HEK293 (cell line): ENCODE results near the gene UGT1A9.

ENCODE experiments used
- CTCF ChIA-PET: fragments of 350-600 bp; formaldehyde crosslinking; extraction: SDS; loops from one replicate; lab custom pipeline; 2021; ENCODE audit warnings: antibody characterized with exemption; lab: Yijun Ruan, JAX
- POLR2A ChIA-PET: fragments of 300-600 bp; formaldehyde crosslinking; extraction: SDS; loops from one replicate; lab custom pipeline; 2020; ENCODE audit warnings: antibody characterized with exemption, inconsistent platforms; lab: Yijun Ruan, JAX
- H3K27ac ChIP-seq: fragments of 200-500 bp; sonication (Bioruptor generic); 2 replicates; pipeline ENCODE4 v1.5.1; 2014; ENCODE audit warnings: low read depth, low read length, control low read depth, inconsistent platforms; ENCODE audit errors: extremely low read depth
- H3K36me3 ChIP-seq, 2 experiments: fragments of 200-500 bp in 1 of 2; sonication (Bioruptor generic) in 1 of 2; 1 replicate in 1 of 2; 2 replicates in 1 of 2; pipeline ENCODE4 v1.5.1; 2014 to 2017; ENCODE audit warnings: inconsistent platforms in 2 of 2, low read length in 2 of 2; ENCODE audit not compliant: control insufficient read depth in 2 of 2, insufficient read depth in 1 of 2
- H3K4me1 ChIP-seq: fragments of 200-500 bp; sonication (Bioruptor generic); 2 replicates; pipeline ENCODE4 v1.5.1; 2014; ENCODE audit warnings: mild to moderate bottlenecking, low read length, inconsistent platforms; ENCODE audit not compliant: control insufficient read depth, insufficient read depth
- H3K4me3 ChIP-seq: 2 replicates; pipeline ENCODE4 v1.5.1; 2011; ENCODE audit warnings: low read depth, mild to moderate bottlenecking, control low read depth, low read length, moderate library complexity
- H3K9me3 ChIP-seq: fragments of 200-500 bp; sonication (Bioruptor generic); 2 replicates; pipeline ENCODE4 v1.5.1; 2014; ENCODE audit warnings: low read depth, low read length, inconsistent platforms; ENCODE audit not compliant: control insufficient read depth, insufficient read depth
- FEZF1 ChIP-seq: fragments of 450-650 bp; formaldehyde crosslinking; IDR thresholded peaks from 2 replicates; pipeline ENCODE4 v1.5.1; 2016; ENCODE audit warnings: missing biosample characterization, missing genetic modification characterization
- GLI2 ChIP-seq: fragments of 450-650 bp; formaldehyde crosslinking; IDR thresholded peaks from 2 replicates; pipeline ENCODE4; 2017; ENCODE audit warnings: missing biosample characterization, missing genetic modification characterization, low read depth, borderline replicate concordance
- HIC1 ChIP-seq: fragments of 450-650 bp; formaldehyde crosslinking; IDR thresholded peaks from 2 replicates; pipeline ENCODE4 v1.5.1; 2016; ENCODE audit warnings: missing biosample characterization, missing genetic modification characterization
- HOXC10 ChIP-seq: sonication (generic); formaldehyde crosslinking; IDR thresholded peaks from 2 replicates; pipeline ENCODE4 v1.8.1; 2023; ENCODE audit warnings: mild to moderate bottlenecking, missing genetic modification reagents
- ZBTB21 ChIP-seq: fragments of 450-650 bp; formaldehyde crosslinking; IDR thresholded peaks from 2 replicates; pipeline ENCODE4 v1.5.1; 2017; ENCODE audit warnings: missing biosample characterization, missing genetic modification characterization
- ZBTB6 ChIP-seq: fragments of 450-650 bp; formaldehyde crosslinking; IDR thresholded peaks from 2 replicates; pipeline ENCODE4 v1.5.1; 2017; ENCODE audit warnings: missing biosample characterization, missing genetic modification characterization
- ZEB2 ChIP-seq: fragments of 450-650 bp; formaldehyde crosslinking; IDR thresholded peaks from 2 replicates; pipeline ENCODE4 v1.5.1; 2016; ENCODE audit warnings: missing biosample characterization, missing genetic modification characterization
- ZNF10 ChIP-seq: fragments of 450-650 bp; formaldehyde crosslinking; IDR thresholded peaks from 2 replicates; pipeline ENCODE4 v1.5.1; 2017; ENCODE audit warnings: missing biosample characterization, missing genetic modification characterization
- ZNF121 ChIP-seq: fragments of 450-650 bp; formaldehyde crosslinking; IDR thresholded peaks from 2 replicates; pipeline ENCODE4 v1.5.1; 2016; ENCODE audit warnings: missing biosample characterization, missing genetic modification characterization
- ZNF132 ChIP-seq: fragments of 450-650 bp; formaldehyde crosslinking; IDR thresholded peaks from 2 replicates; pipeline ENCODE4 v1.5.1; 2017; ENCODE audit warnings: missing biosample characterization, missing genetic modification characterization, borderline replicate concordance
- ZNF138 ChIP-seq: fragments of 450-650 bp; formaldehyde crosslinking; IDR thresholded peaks from 2 replicates; pipeline ENCODE4 v1.5.1; 2016; ENCODE audit warnings: missing biosample characterization, missing genetic modification characterization, borderline replicate concordance
- ZNF146 ChIP-seq: fragments of 450-650 bp; formaldehyde crosslinking; IDR thresholded peaks from 2 replicates; pipeline ENCODE4 v1.5.1; 2016; ENCODE audit warnings: missing biosample characterization, missing genetic modification characterization
- ZNF155 ChIP-seq: fragments of 450-650 bp; formaldehyde crosslinking; IDR thresholded peaks from 2 replicates; pipeline ENCODE4 v1.5.1; 2016; ENCODE audit warnings: missing biosample characterization, missing genetic modification characterization
- ZNF214 ChIP-seq: fragments of 450-650 bp; formaldehyde crosslinking; IDR thresholded peaks from 2 replicates; pipeline ENCODE4 v1.5.1; 2017; ENCODE audit warnings: missing biosample characterization, mild to moderate bottlenecking, missing genetic modification characterization, borderline replicate concordance
- ZNF302 ChIP-seq: fragments of 450-650 bp; formaldehyde crosslinking; IDR thresholded peaks from 2 replicates; pipeline ENCODE4 v1.5.1; 2016; ENCODE audit warnings: missing biosample characterization, missing genetic modification characterization, low read depth
- ZNF404 ChIP-seq: fragments of 450-650 bp; formaldehyde crosslinking; IDR thresholded peaks from 2 replicates; pipeline ENCODE4 v1.5.1; 2017; ENCODE audit warnings: missing biosample characterization, missing genetic modification characterization
- ZNF423 ChIP-seq: fragments of 450-650 bp; formaldehyde crosslinking; IDR thresholded peaks from 2 replicates; pipeline ENCODE4 v1.5.1; 2016; ENCODE audit warnings: missing biosample characterization, missing genetic modification characterization
- ZNF501 ChIP-seq: fragments of 450-650 bp; formaldehyde crosslinking; IDR thresholded peaks from 2 replicates; pipeline ENCODE4 v1.5.1; 2016; ENCODE audit warnings: missing biosample characterization, missing genetic modification characterization
- ZNF514 ChIP-seq: fragments of 450-650 bp; formaldehyde crosslinking; IDR thresholded peaks from 2 replicates; pipeline ENCODE4 v1.5.1; 2016; ENCODE audit warnings: missing biosample characterization, missing genetic modification characterization
- ZNF521 ChIP-seq: fragments of 450-650 bp; formaldehyde crosslinking; IDR thresholded peaks from 2 replicates; pipeline ENCODE4 v1.5.1; 2017; ENCODE audit warnings: missing biosample characterization, mild to moderate bottlenecking, missing genetic modification characterization
- ZNF529 ChIP-seq: fragments of 450-650 bp; formaldehyde crosslinking; IDR thresholded peaks from 2 replicates; pipeline ENCODE4 v1.5.1; 2017; ENCODE audit warnings: missing genetic modification characterization, missing biosample characterization; ENCODE audit not compliant: insufficient replicate concordance
- ZNF677 ChIP-seq: fragments of 450-650 bp; IDR thresholded peaks from 2 replicates; pipeline ENCODE4 v1.5.0; 2018; ENCODE audit warnings: missing biosample characterization, mild to moderate bottlenecking, missing genetic modification characterization, moderate library complexity
- ZSCAN18 ChIP-seq: fragments of 450-650 bp; formaldehyde crosslinking; IDR thresholded peaks from 2 replicates; pipeline ENCODE4 v1.5.1; 2016; ENCODE audit warnings: missing biosample characterization, missing genetic modification characterization
- ZXDB ChIP-seq: fragments of 450-650 bp; formaldehyde crosslinking; IDR thresholded peaks from 2 replicates; pipeline ENCODE4 v1.5.1; 2016; ENCODE audit warnings: missing biosample characterization, missing genetic modification characterization
- TF ChIP-seq, protein P1 (sequence below): fragments of 450-650 bp; formaldehyde crosslinking; IDR thresholded peaks from 2 replicates; pipeline ENCODE4 v1.5.0; 2017; ENCODE audit warnings: missing biosample characterization, missing genetic modification characterization, borderline replicate concordance
- TF ChIP-seq, protein P2 (sequence below): fragments of 450-650 bp; formaldehyde crosslinking; IDR thresholded peaks from 2 replicates; pipeline ENCODE4 v1.5.1; 2016; ENCODE audit warnings: missing biosample characterization, missing genetic modification characterization, borderline replicate concordance

The UGT1A9 gene

GRCh38 chr2:233778030-233778429 lies 106.3 kb downstream of the UGT1A9 start, which contains the start of gene MROH2A:
Gene MROH2A, plus strand, starts transcription at chr2:233778330. Its CDS starts 1,029 bp downstream, at chr2:233779359.
- H3K4me3 ChIP-seq: no peak within 1 kb of the TSS
- POLR2A ChIA-PET: no interaction called here
- TF ChIP-seq HOXC10 (CRISPR knock-in tag) (no peak), ZNF677 (tag by site-specific recombination) (no peak), ZNF521 (tag by site-specific recombination) (no peak), GLI2 (no peak), ZNF214 (tag by site-specific recombination) (no peak), ZBTB21 (no peak), ZNF404 (tag by site-specific recombination) (no peak), ZNF10 (tag by site-specific recombination) (no peak), ZNF501 (tag by site-specific recombination) (no peak), ZNF302 (tag by site-specific recombination) (no peak), ZXDB (no peak), ZNF121 (no peak), FEZF1 (tag by site-specific recombination) (no peak), ZSCAN18 (tag by site-specific recombination) (no peak), ZNF529 (tag by site-specific recombination) (no peak), ZBTB6 (tag by site-specific recombination) (no peak), ZEB2 (tag by site-specific recombination) (no peak), ZNF146 (tag by site-specific recombination) (no peak)
- TF ChIP-seq, protein P1, sequence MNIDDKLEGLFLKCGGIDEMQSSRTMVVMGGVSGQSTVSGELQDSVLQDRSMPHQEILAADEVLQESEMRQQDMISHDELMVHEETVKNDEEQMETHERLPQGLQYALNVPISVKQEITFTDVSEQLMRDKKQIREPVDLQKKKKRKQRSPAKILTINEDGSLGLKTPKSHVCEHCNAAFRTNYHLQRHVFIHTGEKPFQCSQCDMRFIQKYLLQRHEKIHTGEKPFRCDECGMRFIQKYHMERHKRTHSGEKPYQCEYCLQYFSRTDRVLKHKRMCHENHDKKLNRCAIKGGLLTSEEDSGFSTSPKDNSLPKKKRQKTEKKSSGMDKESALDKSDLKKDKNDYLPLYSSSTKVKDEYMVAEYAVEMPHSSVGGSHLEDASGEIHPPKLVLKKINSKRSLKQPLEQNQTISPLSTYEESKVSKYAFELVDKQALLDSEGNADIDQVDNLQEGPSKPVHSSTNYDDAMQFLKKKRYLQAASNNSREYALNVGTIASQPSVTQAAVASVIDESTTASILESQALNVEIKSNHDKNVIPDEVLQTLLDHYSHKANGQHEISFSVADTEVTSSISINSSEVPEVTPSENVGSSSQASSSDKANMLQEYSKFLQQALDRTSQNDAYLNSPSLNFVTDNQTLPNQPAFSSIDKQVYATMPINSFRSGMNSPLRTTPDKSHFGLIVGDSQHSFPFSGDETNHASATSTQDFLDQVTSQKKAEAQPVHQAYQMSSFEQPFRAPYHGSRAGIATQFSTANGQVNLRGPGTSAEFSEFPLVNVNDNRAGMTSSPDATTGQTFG (tag by site-specific recombination): no peak
- H3K9me3 ChIP-seq: no peaks in the 10 kb centered on the region
- H3K36me3 ChIP-seq: no peaks in the 10 kb centered on the region
- no peak within 1 kb of the TSS for H3K27ac ChIP-seq
- no peaks in the 10 kb centered on the region for H3K4me1 ChIP-seq
- CTCF ChIA-PET: interaction anchor here (0.7 kb wide), 1 partner anchor 153 kb away, joined by 3 read pairs; no protein-coding TSS in a partner anchor

DNA sequence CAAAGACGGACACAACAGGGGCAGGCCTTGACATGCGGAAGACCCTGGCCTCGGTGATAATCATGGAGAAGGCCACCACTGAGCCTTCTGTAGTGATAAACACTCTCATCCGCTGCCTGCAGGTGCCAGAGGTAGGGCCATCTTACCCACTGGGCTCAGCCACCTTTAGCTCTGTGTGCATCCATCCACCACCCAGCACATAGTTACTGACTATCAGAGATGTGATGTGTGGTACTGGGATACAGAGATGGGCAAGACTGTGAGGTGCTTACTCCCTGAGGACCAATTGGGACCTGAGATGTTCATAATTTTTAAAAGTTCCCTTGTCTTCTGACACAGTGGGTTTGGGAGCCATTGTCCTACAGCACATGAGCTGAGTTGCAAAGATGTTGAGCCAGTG lies 108.0 kb downstream of the UGT1A9 start:
- no peaks in the 10 kb centered on the region for H3K36me3 ChIP-seq
- POLR2A ChIA-PET: no interaction called here
- no peaks in the 10 kb centered on the region for H3K4me1 ChIP-seq
- TF ChIP-seq HIC1 (tag by site-specific recombination) (no peak), ZNF138 (tag by site-specific recombination) (no peak), ZNF514 (tag by site-specific recombination) (no peak), ZNF423 (tag by site-specific recombination) (no peak), ZNF155 (tag by site-specific recombination) (no peak), ZNF132 (no peak)
- TF ChIP-seq, protein P2, sequence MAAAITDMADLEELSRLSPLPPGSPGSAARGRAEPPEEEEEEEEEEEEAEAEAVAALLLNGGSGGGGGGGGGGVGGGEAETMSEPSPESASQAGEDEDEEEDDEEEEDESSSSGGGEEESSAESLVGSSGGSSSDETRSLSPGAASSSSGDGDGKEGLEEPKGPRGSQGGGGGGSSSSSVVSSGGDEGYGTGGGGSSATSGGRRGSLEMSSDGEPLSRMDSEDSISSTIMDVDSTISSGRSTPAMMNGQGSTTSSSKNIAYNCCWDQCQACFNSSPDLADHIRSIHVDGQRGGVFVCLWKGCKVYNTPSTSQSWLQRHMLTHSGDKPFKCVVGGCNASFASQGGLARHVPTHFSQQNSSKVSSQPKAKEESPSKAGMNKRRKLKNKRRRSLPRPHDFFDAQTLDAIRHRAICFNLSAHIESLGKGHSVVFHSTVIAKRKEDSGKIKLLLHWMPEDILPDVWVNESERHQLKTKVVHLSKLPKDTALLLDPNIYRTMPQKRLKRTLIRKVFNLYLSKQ (tag by site-specific recombination): no peak
- no peaks in the 10 kb centered on the region for H3K9me3 ChIP-seq
- CTCF ChIA-PET: interaction anchor here (1.6 kb wide), 1 partner anchor 68 kb away, joined by 3 read pairs; no protein-coding TSS in a partner anchor
- no peak overlapping the region for H3K4me3 ChIP-seq
- H3K27ac ChIP-seq: no peak overlapping the region
